Activated T-helper 1 cell treated with anti-CD3 and anti-CD28 coated beads, Interleukin-2, amount 50 U/mL, for 16 hours (primary cell): ENCODE results near the gene DDX24.

ENCODE experiments used
- DNase-seq, 2 donors: peaks; one replicate each; pipeline ENCODE4 v3.0.0-alpha.2; 2020; ENCODE audit warnings: low read depth in 1 of 2, low spot score in 1 of 2

DDX24 gene

GRCh38 chr14:94080621-94081385 lies at the start of gene DDX24, which contains the start of gene IFI27L1:
Gene DDX24 (minus strand): TSS chr14:94081202. CDS start chr14:94079742, 1,460 bp downstream.
Gene IFI27L1 (plus strand): TSS chr14:94081310. CDS start chr14:94096938, 15,628 bp downstream.
- peak; percentile 92 to 94 for DNase-seq

GRCh38 chr14:94129758-94130414 lies 48.9 kb upstream of the DDX24 start:
- no peak for DNase-seq

- DNase-seq = peak; percentile 30 to 36
Observed at GRCh38 chr14:94129111-94129757, 48.2 kb upstream of the DDX24 start, which contains the start of gene IFI27L2. Gene IFI27L2 (minus strand): TSS chr14:94129604. CDS start chr14:94129564, 40 bp downstream.

GRCh38 chr14:94128216-94128839 lies 47.3 kb upstream of the DDX24 start:
- DNase-seq = no peak

GRCh38 chr14:94127330-94127729 lies 46.3 kb upstream of the DDX24 start:
- no peak for DNase-seq

- DNase-seq = no peak
Observed at GRCh38 chr14:94126800-94127199, 45.8 kb upstream of the DDX24 start.

- DNase-seq = no peak
Observed at GRCh38 chr14:94126419-94126677, 45.3 kb upstream of the DDX24 start.

- no peak for DNase-seq
Observed at GRCh38 chr14:94125659-94126418, 44.8 kb upstream of the DDX24 start.

GRCh38 chr14:94124582-94125377 lies 43.8 kb upstream of the DDX24 start:
- no peak for DNase-seq

- DNase-seq = no peak
Observed at GRCh38 chr14:94123868-94124267, 42.9 kb upstream of the DDX24 start.

GRCh38 chr14:94123296-94123695 lies 42.3 kb upstream of the DDX24 start:
- no peak for DNase-seq

- no peak for DNase-seq
Observed at GRCh38 chr14:94122438-94122837, 41.4 kb upstream of the DDX24 start.

- DNase-seq = no peak
Observed at GRCh38 chr14:94121485-94121884, 40.5 kb upstream of the DDX24 start.

GRCh38 chr14:94120667-94121340 lies 39.8 kb upstream of the DDX24 start:
- DNase-seq = no peak

- DNase-seq = no peak
Observed at GRCh38 chr14:94119071-94119470, 38.1 kb upstream of the DDX24 start.

- DNase-seq = no peak
Observed at GRCh38 chr14:94117856-94118255, 36.9 kb upstream of the DDX24 start.

- DNase-seq = no peak
Observed at GRCh38 chr14:94116701-94117100, 35.7 kb upstream of the DDX24 start.

- no peak for DNase-seq
Observed at GRCh38 chr14:94115631-94116030, 34.6 kb upstream of the DDX24 start.

GRCh38 chr14:94115058-94115591 lies 34.1 kb upstream of the DDX24 start:
- DNase-seq = no peak
